HG03571 (cell line): ENCODE data around the gene CCDC177.

Experiments used
- ATAC-seq: cut with Tn5 transposase; IDR thresholded peaks from one replicate; pipeline ENCODE4 v1.9.1; 2021; ENCODE audit not compliant: unreplicated experiment

CCDC177 gene

DNA sequence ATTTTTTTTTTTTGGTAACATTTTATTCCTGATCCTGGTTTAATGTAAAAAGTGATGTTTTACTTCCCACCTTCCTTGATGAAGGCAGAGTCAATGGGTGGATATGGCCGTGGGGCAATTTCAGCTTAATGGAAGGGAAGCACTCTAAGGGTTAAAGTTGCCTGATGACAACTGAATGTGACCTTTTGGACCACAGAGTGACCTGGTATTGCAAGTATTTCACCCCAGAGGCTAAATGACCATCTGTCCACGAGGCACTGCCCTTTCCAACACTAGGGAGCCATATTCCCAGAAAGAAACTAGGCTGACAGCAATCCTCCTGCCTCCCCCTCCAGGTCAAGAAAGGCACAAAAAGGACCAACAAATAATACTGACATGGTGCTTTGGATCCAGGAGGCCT lies 4.8 kb downstream of the CCDC177 start:
- no peak for ATAC-seq

- ATAC-seq, result no peak
Measured at GRCh38 chr14:69567563-69567962, 7.1 kb downstream of the CCDC177 start.

- no peak for ATAC-seq
Measured at GRCh38 chr14:69561893-69562292, 12.8 kb downstream of the CCDC177 start.

GRCh38 chr14:69560826-69561225 lies 13.8 kb downstream of the CCDC177 start:
- no peak for ATAC-seq

DNA sequence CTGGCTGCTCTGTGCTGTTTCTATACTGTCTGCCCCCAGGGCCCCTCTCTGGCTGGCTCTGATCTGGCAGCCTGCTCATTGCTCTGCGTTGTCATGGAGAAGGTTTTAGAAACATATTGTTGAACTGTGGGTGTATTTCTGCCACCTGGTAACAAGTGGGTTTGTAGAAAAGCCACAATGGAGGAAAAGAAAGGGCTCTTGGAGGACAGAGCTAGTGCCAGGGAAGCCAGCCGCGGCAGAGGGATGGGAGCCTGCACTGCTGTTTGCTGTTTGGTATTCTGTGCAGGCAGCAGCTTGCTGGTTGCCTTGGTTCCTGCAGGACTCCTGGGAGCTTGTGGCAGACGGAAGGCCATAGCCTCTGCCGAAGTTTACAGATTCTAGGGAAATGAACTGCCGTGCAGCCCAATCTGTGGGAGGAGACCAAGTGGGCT lies 15.1 kb downstream of the CCDC177 start:
- ATAC-seq, result no peak

DNA sequence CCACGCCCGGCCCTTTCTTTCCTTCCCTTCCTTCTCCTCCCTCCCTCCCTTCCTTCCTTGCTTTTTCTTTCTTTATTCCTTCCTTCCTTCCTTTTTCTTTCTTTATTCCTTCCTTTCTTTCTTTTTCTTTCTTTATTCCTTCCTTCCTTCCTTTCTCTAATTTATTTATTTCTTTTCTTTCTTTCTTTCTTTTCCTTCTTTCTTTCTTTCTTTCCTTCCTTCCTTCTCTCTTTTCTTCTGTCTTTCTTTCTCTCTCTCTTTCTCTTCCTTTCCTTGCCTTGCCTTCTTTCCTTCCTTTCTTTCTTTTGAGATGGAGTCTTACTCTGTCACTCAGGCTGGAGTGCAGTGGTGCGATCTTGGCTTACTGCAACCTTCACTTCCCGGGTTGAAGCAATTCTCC lies 15.9 kb downstream of the CCDC177 start:
- ATAC-seq, result no peak

DNA sequence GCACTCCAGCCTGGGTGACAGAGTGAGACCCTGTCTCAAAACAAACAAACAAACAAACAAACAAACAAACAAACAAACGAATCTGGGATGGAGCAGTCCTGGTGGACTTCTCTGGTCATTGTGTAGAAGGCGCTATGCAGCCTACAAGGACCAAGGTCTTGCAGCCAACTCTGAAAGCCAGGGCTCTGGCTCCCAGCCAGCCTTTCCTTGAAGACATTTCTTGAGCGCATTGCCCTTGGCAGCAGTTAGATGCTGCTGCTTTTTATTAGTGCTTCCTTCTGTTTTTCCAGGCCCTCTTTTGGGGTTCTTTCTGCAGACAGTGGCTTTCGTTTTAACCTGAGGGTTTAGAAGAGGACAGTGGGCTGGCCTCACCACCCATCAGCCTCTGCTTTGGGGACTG lies 20.2 kb downstream of the CCDC177 start:
- ATAC-seq, result no peak

DNA sequence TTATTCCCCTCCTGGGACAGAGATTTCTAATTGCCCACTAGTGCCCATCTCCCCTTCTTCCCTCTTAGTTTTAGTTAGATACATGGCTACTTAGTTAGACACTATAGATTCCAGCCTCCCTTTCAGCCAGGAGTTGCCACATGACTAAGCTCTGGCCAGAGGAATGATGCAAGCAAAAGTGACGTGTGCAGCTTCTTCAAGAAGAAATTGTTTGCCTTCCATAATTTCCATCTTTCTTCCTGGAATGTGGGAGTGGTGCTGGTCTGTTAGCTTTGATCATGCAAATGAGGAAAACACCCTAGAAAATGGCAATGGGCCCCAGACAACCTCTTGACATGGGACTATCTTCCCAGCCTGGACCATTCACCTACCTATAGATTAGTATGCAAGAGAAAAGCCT lies 21.4 kb downstream of the CCDC177 start:
- no peak for ATAC-seq

DNA sequence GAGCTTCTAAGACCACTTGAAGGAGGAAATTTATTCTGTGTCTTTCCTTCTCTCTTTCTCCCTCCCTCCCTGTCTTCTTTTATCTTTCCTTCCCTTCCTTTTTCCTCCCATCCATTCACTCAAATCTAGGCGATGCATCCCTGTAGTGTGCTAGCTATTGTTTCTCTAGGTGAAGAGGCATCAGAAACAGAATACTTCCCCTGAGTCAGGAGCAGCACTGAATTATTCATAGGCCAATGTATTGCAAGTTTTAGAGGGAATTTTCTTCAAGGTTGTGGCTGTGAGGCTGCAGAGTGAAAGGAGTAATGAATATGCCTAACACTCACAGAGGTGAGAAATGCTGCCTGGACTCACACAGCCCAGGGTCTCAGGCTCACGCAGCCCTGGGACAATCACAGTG lies 23.2 kb downstream of the CCDC177 start:
- no peak for ATAC-seq

DNA sequence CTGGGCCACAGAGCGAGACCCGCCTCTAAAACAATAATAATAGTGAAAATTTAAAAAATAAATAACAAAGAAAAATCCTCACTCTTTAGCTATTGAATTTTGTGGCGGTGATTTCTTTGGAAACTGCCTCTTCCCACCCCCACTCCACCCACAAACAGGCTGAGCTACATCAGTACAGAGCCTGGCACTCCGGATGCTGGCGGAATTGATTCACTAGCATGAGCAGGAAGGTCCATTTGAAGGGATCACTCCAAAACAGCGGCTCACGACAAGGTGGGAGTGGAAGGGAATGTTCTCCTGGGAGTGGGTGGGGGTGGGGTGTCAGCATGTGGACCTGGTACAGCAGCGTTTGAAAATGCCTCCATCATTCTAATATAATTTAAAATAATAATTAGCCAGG lies 26.1 kb downstream of the CCDC177 start:
- no peak for ATAC-seq

DNA sequence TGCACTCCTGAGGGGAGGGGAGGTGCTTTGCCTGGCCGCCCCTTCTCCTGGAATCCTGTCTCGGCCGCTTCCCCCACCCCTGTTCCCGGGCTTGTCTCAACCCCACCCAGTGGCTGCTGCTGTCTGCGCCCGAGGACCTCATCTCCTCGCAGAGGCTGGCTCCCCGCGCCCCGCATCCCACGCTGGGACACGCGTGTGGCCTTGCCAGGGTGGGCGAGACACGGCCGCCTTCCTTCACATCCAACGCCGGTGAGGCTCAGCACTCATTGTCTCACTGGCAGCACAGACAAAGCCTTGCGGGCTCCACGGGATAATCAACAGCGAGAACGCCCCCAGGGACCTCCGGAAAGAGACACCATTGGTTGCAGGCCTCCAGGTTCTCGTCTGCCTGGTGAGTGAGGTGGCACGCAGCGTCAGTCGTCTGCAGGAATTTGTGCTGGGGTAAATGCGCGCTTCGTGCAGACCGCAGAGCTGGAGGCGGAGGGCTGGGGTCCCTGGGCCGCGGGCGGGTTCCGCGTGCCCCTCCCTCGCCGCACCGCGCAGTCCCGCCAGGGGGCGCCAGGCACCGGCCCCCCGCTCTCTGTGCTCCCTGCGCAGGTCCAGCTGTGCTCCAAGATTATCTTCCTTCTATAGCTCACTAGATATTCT lies 26.8 kb downstream of the CCDC177 start:
- no peak for ATAC-seq

DNA sequence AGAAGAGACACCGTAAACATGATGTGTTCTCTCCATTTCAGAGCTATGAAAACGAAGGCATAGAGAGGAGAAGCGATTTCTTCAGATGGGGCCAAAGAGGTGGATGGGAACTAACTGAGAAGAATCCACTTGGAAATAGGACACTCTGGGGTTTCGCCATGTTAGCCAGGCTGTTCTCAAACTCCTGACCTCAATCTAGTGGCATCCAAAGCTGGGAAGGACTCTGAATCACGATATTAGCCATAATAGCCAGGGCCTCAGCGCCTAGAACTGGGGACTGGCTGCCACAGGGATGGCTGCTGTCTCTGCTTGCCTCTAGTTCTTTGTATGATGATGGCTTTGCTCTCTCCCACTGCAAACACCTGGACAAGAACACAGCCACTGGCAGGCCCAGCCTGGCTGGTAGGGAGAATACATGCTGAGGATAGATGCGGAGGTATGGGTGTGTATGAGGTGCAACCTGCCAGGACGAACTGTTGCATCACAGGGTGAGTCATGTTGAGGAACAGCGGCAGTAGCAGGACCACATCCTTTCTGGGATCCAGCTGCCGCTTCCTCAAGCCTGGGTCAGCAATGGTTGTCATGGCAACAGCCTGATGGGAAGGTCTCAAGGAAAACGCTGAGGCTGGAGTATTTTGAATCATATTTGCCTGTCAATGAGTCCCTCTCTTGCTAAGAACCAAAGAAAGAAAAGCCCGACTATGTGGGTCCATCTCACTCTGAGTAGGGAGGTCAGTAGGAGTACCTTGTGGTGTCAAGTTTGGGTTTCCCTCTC lies 31.1 kb downstream of the CCDC177 start:
- ATAC-seq, result no peak

DNA sequence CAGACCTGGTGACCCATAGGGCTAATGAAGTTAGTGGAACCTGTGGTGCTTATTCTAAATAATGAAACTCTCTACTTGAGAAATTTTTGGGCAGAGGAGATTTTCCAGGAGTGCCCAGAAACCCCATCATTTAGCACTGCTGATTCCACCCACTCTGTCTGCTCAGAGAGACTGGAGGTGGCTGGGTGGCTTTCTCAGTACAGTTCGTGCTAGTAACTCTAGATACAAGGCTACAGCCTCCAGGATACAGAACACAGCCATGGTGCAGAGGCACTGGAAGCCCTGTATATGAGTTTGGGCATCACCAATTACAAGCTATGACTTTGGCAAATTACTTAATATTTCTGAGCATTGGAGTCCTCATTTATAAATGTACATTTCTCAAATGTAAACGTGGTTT lies 32.4 kb downstream of the CCDC177 start:
- ATAC-seq, result no peak

- no peak for ATAC-seq
Measured at GRCh38 chr14:69540654-69541335, 33.9 kb downstream of the CCDC177 start.

DNA sequence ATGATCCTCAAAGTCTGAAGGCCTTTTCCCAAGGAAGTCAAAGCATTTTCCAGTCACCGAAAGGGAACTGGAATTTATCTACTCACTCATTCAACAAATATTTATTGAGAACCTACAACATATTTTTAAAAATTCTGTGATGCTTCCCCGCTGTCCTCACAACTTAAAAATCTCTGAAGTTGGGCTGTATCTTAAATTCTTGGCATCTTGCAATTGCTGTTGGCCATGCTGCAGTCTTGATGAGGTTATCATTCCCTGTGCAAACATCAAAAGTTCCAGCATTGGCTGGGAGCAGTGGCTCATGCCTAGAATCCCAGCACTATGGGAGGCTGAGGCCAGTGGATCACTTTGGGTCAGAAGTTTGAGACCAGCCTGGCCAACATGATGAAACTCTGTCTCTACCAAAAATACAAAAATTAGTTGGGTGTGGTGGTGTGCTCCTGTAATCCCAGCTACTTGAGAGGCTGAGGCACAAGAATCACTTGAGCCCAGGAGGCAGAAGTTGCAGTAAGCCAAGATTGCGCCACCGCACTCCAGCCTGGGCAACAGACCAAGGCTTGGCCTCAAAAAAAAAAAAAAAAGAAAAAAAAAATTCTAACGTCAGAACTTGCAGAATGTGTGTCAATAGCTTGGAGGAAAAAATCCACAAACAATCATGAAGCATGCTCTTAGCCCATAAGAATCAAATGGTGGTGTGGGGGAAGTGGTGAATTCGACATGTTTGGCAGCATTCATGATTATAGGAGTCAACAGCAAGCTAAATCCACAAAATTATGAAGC lies 34.9 kb downstream of the CCDC177 start:
- no peak for ATAC-seq

GRCh38 chr14:69538766-69539165 lies 35.9 kb downstream of the CCDC177 start:
- ATAC-seq, result no peak

DNA sequence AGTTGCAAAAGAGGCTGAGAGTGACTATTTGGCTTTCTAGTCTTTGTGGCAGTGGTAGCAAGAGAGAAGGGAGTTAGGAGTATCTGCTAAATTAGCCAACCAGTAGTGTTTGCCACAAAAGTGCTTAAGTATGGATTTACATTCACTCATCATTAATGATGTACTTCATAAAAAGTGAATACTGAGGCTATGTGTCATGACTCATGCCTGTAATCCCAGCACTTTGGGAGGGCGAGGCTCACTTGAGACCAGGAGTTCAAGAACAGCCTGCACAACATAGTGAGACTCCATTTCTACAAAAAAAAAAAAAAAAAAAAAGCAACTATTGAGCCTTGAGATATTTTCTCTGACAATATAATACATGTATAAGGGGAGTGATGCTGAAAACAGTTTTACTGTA lies 36.8 kb downstream of the CCDC177 start:
- no peak for ATAC-seq

DNA sequence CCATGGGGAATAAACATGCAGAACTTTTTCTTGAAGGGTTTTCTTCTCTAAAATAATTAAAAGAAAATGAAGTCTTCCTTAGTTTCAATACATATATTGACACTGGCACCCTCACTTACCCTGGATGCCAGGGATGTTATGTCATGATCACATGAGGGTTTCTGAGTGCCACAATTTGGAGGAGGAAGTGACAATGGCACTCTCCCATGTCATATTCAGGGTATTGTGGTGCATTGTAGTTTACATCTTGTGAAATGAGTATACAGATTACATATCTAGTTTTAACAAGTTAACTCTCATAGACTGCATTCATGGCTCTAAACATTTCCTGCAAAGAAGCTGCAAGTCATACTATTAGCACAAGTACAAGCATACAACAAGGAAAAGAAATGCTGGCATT lies 37.7 kb downstream of the CCDC177 start:
- ATAC-seq, result no peak

- ATAC-seq, result no peak
Measured at GRCh38 chr14:69535230-69535848, 39.3 kb downstream of the CCDC177 start.

DNA sequence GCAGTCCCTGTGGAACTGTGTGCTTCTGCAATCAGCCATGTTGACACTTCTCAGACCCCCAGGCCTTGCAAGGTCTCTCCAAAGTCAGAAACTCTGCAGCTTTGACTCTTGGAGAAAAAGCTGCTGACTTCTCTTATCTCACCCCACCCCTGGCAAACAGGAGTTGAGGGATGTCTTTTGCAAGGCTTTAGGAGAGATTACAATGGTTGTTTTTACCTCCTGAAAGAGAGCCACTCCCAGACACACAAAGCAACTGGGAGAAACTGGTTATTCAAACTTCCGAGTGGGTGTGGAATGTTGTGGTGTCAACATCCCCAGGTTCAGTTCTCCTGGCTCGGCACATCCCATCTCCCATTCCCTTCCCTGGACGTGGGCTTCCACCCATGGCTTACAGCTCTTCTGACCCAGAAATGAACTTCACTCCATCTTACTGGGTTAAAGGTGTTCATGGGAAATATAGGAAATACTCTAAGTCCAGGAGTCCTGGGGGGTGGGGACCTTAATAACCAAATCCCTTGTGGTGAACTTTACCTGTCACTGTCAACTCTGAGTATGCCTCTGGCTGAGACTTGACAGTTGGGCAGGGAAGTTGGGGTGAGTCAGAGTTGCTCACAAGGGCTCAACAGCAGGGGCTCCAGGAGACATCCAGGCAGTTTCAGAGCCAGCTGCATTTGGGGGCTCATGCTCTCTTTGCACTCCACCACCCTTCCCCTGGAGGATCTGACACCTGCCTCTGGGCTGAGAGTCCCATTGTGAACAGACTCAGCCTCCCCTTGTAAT lies 41.9 kb downstream of the CCDC177 start:
- no peak for ATAC-seq
